HG03354 (cell line): ENCODE results near the gene SLC22A23.

Experiments used
- ATAC-seq: cut with Tn5 transposase; IDR thresholded peaks from one replicate; pipeline ENCODE4 v1.9.1; 2021; ENCODE audit warnings: mild to moderate bottlenecking; ENCODE audit not compliant: unreplicated experiment, poor library complexity, severe bottlenecking

Gene SLC22A23

GRCh38 chr6:3294921-3295871 lies 161.7 kb downstream of the SLC22A23 start:
- no peak for ATAC-seq

GRCh38 chr6:3294396-3294795 lies 162.5 kb downstream of the SLC22A23 start:
- no peak for ATAC-seq

GRCh38 chr6:3293271-3294155 lies 163.3 kb downstream of the SLC22A23 start:
- ATAC-seq, result no peak

- no peak for ATAC-seq
Measured at GRCh38 chr6:3292431-3293197, 164.2 kb downstream of the SLC22A23 start.

GRCh38 chr6:3291987-3292386 lies 164.9 kb downstream of the SLC22A23 start:
- ATAC-seq, result no peak

GRCh38 chr6:3291346-3291745 lies 165.5 kb downstream of the SLC22A23 start:
- ATAC-seq, result no peak

GRCh38 chr6:3290931-3291211 lies 166.0 kb downstream of the SLC22A23 start:
- ATAC-seq, result no peak

- ATAC-seq, result no peak
Measured at GRCh38 chr6:3290149-3290930, 166.5 kb downstream of the SLC22A23 start.

- ATAC-seq, result no peak
Measured at GRCh38 chr6:3289664-3290055, 167.2 kb downstream of the SLC22A23 start.

- no peak for ATAC-seq
Measured at GRCh38 chr6:3288711-3289663, 167.9 kb downstream of the SLC22A23 start.

GRCh38 chr6:3287976-3288707 lies 168.7 kb downstream of the SLC22A23 start:
- ATAC-seq, result no peak

GRCh38 chr6:3287308-3287707 lies 169.5 kb downstream of the SLC22A23 start:
- no peak for ATAC-seq

GRCh38 chr6:3286641-3287171 lies 170.1 kb downstream of the SLC22A23 start:
- ATAC-seq, result no peak

GRCh38 chr6:3285732-3286131 lies 171.1 kb downstream of the SLC22A23 start:
- no peak for ATAC-seq

GRCh38 chr6:3285049-3285639 lies 171.7 kb downstream of the SLC22A23 start:
- ATAC-seq, result no peak

- ATAC-seq, result no peak
Measured at GRCh38 chr6:3284436-3284876, 172.4 kb downstream of the SLC22A23 start.
